Fibroblast of skin of right biceps (primary cell): Measurements from ENCODE around the gene MSLN.
"Not testable (repeated sequence)": the region's sequence is repeated elsewhere in the genome, so short reads cannot be mapped to it uniquely, and the experiment has no call there.

Experiments used
- DNase-seq: peaks from one replicate; pipeline ENCODE4 v3.0.0-alpha.2; 2013

Gene MSLN

GRCh38 chr16:761625-762513 lies 1.3 kb downstream of the MSLN start:
- no peak for DNase-seq

- no peak for DNase-seq
Measured at GRCh38 chr16:762595-763268, 2.2 kb downstream of the MSLN start.

GRCh38 chr16:763369-764183 lies 3.0 kb downstream of the MSLN start:
- DNase-seq, result no peak

GRCh38 chr16:764184-764750 lies 3.7 kb downstream of the MSLN start:
- DNase-seq, result no peak

- DNase-seq, result no peak
Measured at GRCh38 chr16:764848-765487, 4.4 kb downstream of the MSLN start.

- DNase-seq, result no peak
Measured at GRCh38 chr16:765488-765865, 4.9 kb downstream of the MSLN start.

GRCh38 chr16:766008-766819 lies 5.7 kb downstream of the MSLN start:
- no peak for DNase-seq

GRCh38 chr16:766820-767640 lies 6.5 kb downstream of the MSLN start:
- no peak for DNase-seq

GRCh38 chr16:767743-768235 lies 7.3 kb downstream of the MSLN start:
- no peak for DNase-seq

GRCh38 chr16:768428-768827 lies 7.9 kb downstream of the MSLN start:
- no peak for DNase-seq

GRCh38 chr16:769184-769784 lies 8.8 kb downstream of the MSLN start:
- DNase-seq, result no peak

- no peak for DNase-seq
Measured at GRCh38 chr16:769934-770333, 9.4 kb downstream of the MSLN start.

GRCh38 chr16:770411-770810 lies 9.9 kb downstream of the MSLN start:
- no peak for DNase-seq

- DNase-seq, result no peak
Measured at GRCh38 chr16:772959-773358, 12.4 kb downstream of the MSLN start.

- no peak for DNase-seq
Measured at GRCh38 chr16:774086-775001, 13.8 kb downstream of the MSLN start.

- DNase-seq, result no peak
Measured at GRCh38 chr16:775236-775796, 14.8 kb downstream of the MSLN start.

GRCh38 chr16:776298-776697 lies 15.8 kb downstream of the MSLN start:
- DNase-seq, result not testable (repeated sequence)

GRCh38 chr16:776824-777223 lies 16.3 kb downstream of the MSLN start:
- DNase-seq, result no peak

GRCh38 chr16:777826-778225 lies 17.3 kb downstream of the MSLN start:
- DNase-seq, result peak; percentile 10
